Measurements from ENCODE around the gene BIRC3. TPM values are rescaled to one million over a fixed set of nuclear protein-coding genes. Genes with fewer than 3 reads are reported as not detected.

Gene BIRC3
- total RNA-seq, 1 donor from 2014 or later, result 1.0 TPM

GRCh38 chr11:102386136-102386734, 69.0 kb downstream of the BIRC3 start:
- H3K27me3 Mint-ChIP-seq (ENCODE audit: unreplicated experiment), result no peaks in the 10 kb centered on the region
- H3K9me3 Mint-ChIP-seq (ENCODE audit: unreplicated experiment), result no peaks in the 10 kb centered on the region
- peaks cover 39% of the 10 kb centered on the region for H3K36me3 Mint-ChIP-seq (ENCODE audit: unreplicated experiment)
- DNase-seq (ENCODE audit: extremely low spot score, unreplicated experiment), result no peak
- TF ChIP-seq CTCF (IDR thresholded peaks at IDR 0.05), result no peak
- no peak overlapping the region for H3K27ac Mint-ChIP-seq (ENCODE audit: unreplicated experiment)
- no peak overlapping the region for H3K4me3 Mint-ChIP-seq (ENCODE audit: unreplicated experiment)
- peaks cover 30% of the 10 kb centered on the region for H3K4me1 Mint-ChIP-seq (ENCODE audit: unreplicated experiment)

- no peak for DNase-seq (ENCODE audit: extremely low spot score, unreplicated experiment)
- H3K9me3 Mint-ChIP-seq (ENCODE audit: unreplicated experiment), result no peaks in the 10 kb centered on the region
- no peak overlapping the region for H3K27ac Mint-ChIP-seq (ENCODE audit: unreplicated experiment)
- TF ChIP-seq CTCF (IDR thresholded peaks at IDR 0.05), result no peak
- no peaks in the 10 kb centered on the region for H3K27me3 Mint-ChIP-seq (ENCODE audit: unreplicated experiment)
- peaks cover 39% of the 10 kb centered on the region for H3K36me3 Mint-ChIP-seq (ENCODE audit: unreplicated experiment)
- peaks cover 30% of the 10 kb centered on the region for H3K4me1 Mint-ChIP-seq (ENCODE audit: unreplicated experiment)
- H3K4me3 Mint-ChIP-seq (ENCODE audit: unreplicated experiment), result no peak overlapping the region
These were observed 69.9 kb downstream of the BIRC3 start for GRCh38 chr11:102387043-102387781.

Other genes with a start within 250 kb of the BIRC3 start
- gene YAP1, start 207.0 kb upstream of the BIRC3 start, total RNA-seq, result 126 and 128 TPM in 2 replicates
- gene BIRC2, start 29.7 kb downstream of the BIRC3 start, total RNA-seq, result 46.0 and 51.3 TPM in 2 replicates
- 244 and 250 TPM in 2 replicates for gene TMEM123, start 135.3 kb downstream of the BIRC3 start, total RNA-seq
- gene MMP7, start 213.3 kb downstream of the BIRC3 start, total RNA-seq, result not detected in 2 replicates